Measurements from ENCODE around the gene MKRN1.
"Not testable (repeated sequence)": the region's sequence is repeated elsewhere in the genome, so short reads cannot be mapped to it uniquely, and the experiment has no call there.

MKRN1 gene

DNA sequence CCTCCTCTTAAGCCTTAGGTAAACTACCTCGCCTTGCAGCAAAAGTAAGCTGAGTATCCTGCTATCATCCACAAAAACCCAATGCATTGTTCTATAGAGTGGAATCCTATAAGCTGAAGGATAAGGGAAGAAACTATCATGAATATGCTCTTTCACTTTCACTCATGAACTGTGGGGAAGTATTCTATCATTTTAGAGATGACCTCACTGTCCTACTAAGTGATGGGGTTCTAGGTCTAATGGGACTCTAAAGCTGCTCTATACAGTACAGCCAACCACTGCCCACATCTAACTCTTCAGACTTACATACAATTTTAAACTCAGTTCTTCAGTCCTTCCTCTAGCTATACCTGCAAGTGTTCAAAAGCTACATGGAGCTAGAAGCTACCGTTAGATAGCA, 16.2 kb downstream of the MKRN1 start:
- DNase-seq (ENCODE audit: insufficient read length, low spot score), result no peak
- no peak for FAIRE-seq
- no peak for TF ChIP-seq POLR2A (IDR thresholded peaks at IDR 0.05; ENCODE audit: low read depth, low read length)

GRCh38 chr7:140458916-140459315, 20.4 kb downstream of the MKRN1 start:
- FAIRE-seq (no peak), DNase-seq (ENCODE audit: insufficient read length, low spot score) (no peak)
- no peak for TF ChIP-seq POLR2A (IDR thresholded peaks at IDR 0.05; ENCODE audit: low read depth, low read length)

DNA sequence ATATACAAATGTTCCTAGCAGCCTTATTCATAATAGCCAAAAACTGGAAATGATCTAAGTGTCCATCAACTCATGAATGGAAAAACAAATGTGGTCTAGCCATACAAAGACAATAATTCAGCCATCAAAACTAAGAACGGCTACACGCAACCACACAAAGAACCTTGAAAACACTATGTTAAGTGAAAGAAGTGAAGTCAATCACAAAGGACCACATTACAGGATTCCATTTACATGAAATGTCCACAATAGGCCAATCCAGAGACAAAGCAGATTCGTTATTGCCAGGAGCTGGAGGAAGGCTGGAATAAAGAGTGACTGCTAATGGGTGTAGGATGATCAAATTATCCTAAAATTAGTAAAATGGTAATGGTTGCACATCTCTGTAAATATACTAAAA, 21.1 kb downstream of the MKRN1 start:
- FAIRE-seq (no peak), DNase-seq (ENCODE audit: insufficient read length, low spot score) (no peak)
- no peak for TF ChIP-seq POLR2A (IDR thresholded peaks at IDR 0.05; ENCODE audit: low read depth, low read length)

- no peak for DNase-seq (ENCODE audit: insufficient read length, low spot score)
- no peak for FAIRE-seq
- TF ChIP-seq POLR2A (IDR thresholded peaks at IDR 0.05; ENCODE audit: low read depth, low read length), result no peak
Measured at GRCh38 chr7:140456551-140457051, 22.7 kb downstream of the MKRN1 start.

DNA sequence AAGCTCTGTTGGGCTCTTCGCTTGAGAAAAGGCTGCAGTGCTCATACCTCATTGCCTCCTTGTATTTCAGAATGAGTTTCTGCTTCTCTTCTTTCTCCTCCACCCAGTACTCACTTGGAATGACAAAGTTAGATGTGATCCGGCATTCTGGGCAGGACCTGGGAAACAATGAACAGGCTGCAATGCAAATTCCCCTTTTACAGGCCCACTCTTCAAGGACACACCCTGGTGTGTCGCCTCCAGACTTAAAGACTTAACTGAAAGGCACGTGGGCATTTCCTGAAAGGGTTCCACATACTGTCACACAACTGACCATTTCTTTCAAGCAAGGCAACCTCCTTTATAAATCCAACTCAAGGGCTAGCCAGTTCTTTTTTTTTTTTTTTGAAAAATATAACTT, 23.6 kb downstream of the MKRN1 start:
- DNase-seq (ENCODE audit: insufficient read length, low spot score) (no peak), FAIRE-seq (no peak)
- TF ChIP-seq POLR2A (IDR thresholded peaks at IDR 0.05; ENCODE audit: low read depth, low read length), result no peak

GRCh38 chr7:140454657-140455015, 24.7 kb downstream of the MKRN1 start:
- DNase-seq (ENCODE audit: insufficient read length, low spot score) (no peak), FAIRE-seq (no peak)
- no peak for TF ChIP-seq POLR2A (IDR thresholded peaks at IDR 0.05; ENCODE audit: low read depth, low read length)

DNA sequence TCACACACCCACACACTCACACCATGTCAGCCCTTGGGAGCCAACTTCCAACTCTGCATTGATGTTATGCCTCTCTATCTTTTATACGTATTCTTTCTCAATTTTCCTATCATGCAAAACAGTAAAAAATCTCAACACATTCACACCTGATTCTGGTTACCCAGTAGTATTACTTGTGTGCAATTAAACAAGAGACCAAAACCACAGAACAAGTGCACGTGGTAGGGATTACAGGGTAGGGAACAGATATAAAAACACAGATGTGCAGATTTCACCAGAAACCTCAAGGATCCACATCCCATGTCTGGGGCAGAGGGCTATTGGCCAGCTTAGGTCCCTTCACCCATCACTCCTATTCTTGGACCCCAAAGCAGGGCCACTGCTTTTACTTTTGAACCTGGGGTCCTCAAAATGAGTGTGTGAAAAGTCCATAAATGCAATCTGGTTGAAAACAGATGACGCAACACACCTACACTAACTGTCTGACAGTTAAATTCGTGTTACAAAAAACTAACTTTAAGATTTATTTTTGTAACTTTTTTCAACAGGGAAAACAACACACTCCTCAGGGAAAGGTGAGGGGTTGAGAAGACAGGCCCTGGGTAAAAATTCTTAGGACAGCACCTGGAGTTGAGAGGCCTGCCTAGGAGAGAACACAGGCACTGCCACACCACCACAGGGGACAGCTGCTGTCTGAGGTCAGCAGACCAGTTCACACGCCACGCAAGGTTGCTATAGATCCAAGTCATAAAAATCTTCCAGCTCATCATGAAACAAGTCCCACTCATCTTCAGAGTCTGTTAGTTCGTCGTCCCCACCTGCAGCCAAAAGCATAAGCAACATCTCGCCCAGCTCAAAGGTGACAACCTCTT, 25.3 kb downstream of the MKRN1 start:
- not testable (repeated sequence) for DNase-seq (ENCODE audit: insufficient read length, low spot score); FAIRE-seq

GRCh38 chr7:140453273-140453672, 26.0 kb downstream of the MKRN1 start:
- DNase-seq (ENCODE audit: insufficient read length, low spot score), result no peak
- FAIRE-seq, result no peak
- TF ChIP-seq POLR2A (IDR thresholded peaks at IDR 0.05; ENCODE audit: low read depth, low read length), result no peak

DNA sequence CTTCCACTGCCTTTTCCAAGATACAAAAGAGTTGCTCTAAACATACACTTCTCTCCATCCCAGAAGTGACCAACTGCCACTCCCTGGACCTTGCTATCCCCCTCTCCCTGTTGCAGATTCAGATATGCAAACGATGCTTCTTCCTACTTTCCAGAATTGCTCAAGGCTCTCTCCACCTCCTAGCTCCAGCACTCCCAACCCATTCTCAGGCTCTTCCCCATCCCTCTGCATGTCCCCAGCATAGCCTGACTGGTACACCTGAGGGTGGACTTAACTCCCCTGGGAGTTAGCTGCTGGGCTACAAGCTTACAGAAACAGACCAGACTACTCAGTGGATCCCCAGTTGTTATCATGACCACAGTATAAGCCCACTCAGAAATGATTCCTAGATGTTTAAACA, 27.6 kb downstream of the MKRN1 start:
- FAIRE-seq (no peak), DNase-seq (ENCODE audit: insufficient read length, low spot score) (no peak)
- TF ChIP-seq POLR2A (IDR thresholded peaks at IDR 0.05; ENCODE audit: low read depth, low read length), result no peak

- DNase-seq (ENCODE audit: insufficient read length, low spot score) (no peak), FAIRE-seq (no peak)
- no peak for TF ChIP-seq POLR2A (IDR thresholded peaks at IDR 0.05; ENCODE audit: low read depth, low read length)
Measured at GRCh38 chr7:140448781-140449480, 30.4 kb downstream of the MKRN1 start.

DNA sequence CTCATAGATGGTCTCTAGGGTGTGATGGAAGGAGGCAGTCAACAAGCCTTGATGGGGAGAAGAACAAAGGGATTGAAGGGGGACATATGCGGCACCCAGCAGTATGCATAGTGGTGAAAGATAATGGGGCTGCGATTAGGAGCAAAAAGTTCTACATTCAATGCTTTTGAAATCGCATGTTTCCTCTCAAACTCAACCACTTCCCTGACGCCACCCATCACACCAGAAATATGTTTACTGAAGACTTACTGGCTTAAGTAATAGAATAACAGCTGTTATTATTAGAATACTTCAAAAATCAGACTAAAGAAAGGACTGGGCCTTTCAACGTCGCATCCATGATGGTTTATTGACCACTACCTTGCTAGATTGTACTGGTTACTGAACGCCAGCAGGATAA, 31.5 kb downstream of the MKRN1 start:
- no peak for DNase-seq (ENCODE audit: insufficient read length, low spot score)
- TF ChIP-seq POLR2A (IDR thresholded peaks at IDR 0.05; ENCODE audit: low read depth, low read length), result no peak
- FAIRE-seq, result no peak

DNA sequence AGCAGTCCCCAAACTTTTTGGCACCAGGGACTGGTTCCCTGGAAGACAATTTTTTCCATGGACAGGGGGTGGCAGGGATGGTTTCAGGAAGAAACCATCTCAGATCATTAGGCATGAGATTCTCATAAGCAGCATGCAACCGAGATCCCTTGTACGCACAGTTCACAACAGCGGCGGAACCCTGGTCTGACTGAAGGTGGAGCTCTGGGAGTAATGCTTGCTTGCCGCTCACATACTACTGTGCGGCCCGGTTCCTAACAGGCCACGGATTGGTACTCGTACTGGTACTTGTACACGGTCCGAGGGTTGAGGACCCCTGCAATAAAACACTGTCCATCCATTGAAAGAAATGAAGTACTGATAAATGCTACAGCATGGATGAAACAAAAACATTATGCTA, 32.8 kb downstream of the MKRN1 start:
- FAIRE-seq, result no peak
- DNase-seq (ENCODE audit: insufficient read length, low spot score), result no peak
- TF ChIP-seq POLR2A (IDR thresholded peaks at IDR 0.05; ENCODE audit: low read depth, low read length), result no peak

DNA sequence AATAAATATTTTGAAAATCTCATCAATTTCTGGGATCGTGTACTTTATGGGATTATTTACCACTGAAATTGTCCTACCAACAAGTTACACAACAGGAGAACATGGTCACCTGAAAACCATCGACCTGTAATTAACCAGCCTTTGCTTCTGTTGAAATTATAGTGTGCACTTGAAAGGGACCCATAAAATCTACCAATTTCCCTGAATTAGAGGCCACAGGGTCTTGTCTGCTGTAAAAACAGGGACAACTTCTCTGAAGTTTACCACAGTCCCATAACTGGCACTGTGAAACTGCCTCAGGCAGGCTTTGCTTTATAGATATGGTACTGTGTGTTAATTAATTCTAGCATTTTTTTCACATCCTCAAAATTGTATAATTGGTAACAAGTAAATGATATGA, 37.8 kb downstream of the MKRN1 start:
- no peak for FAIRE-seq
- TF ChIP-seq POLR2A (IDR thresholded peaks at IDR 0.05; ENCODE audit: low read depth, low read length), result no peak
- DNase-seq (ENCODE audit: insufficient read length, low spot score), result no peak

DNA sequence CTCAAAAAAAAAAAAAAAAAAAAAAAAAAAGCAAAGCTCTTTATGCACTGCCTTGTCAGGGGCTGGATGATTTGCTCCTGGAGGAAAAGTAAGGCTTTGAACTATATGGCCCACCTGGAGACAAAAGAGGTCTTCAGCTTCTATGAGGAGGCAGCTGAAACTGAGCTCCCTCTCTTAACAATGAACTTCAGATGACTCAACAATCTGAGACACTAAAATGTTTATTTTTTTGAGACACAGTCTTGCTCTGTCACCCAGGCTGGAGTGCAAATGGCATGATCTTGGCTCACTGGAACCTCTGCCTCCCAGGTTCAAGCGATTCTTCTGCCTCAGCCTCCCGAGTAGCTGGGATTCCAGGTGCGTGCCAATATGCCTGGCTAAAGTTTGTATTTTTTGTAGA, 38.7 kb downstream of the MKRN1 start:
- DNase-seq (ENCODE audit: insufficient read length, low spot score), result no peak
- no peak for TF ChIP-seq POLR2A (IDR thresholded peaks at IDR 0.05; ENCODE audit: low read depth, low read length)
- no peak for FAIRE-seq

- FAIRE-seq, result no peak
- TF ChIP-seq POLR2A (IDR thresholded peaks at IDR 0.05; ENCODE audit: low read depth, low read length), result no peak
- no peak for DNase-seq (ENCODE audit: insufficient read length, low spot score)
Measured at GRCh38 chr7:140439359-140439758, 39.9 kb downstream of the MKRN1 start.
